Fibroblast of villous mesenchyme (primary cell): ENCODE results near the gene CTTNBP2NL. TPM values are rescaled to one million over a fixed set of nuclear protein-coding genes. Genes with fewer than 3 reads are reported as not detected.

Experiments
- DNase-seq: peaks from one replicate; pipeline ENCODE4 v3.0.0-alpha.2; 2010; ENCODE audit warnings: low read depth
- H3K4me3 ChIP-seq: 2 replicates; pipeline ENCODE4 v1.5.1; 2011; ENCODE audit warnings: low read depth, mild to moderate bottlenecking, low read length
- CTCF ChIP-seq: IDR thresholded peaks from 2 replicates; pipeline ENCODE4 v1.5.1; 2012; ENCODE audit warnings: low read depth, mild to moderate bottlenecking, low read length; ENCODE audit not compliant: insufficient read depth
- total RNA-seq: library from RNA; depleted of rRNA; stranded (reverse); fragments of >200 nt; gene quantifications from 2 replicates; pipeline ENCODE4 v1.2.3, GENCODE V29; 2012

The CTTNBP2NL gene
- total RNA-seq, 1 donor = 30.2 TPM

GRCh38 chr1:112373806-112374205 lies 22.2 kb upstream of the CTTNBP2NL start:
- no peak for DNase-seq
- no peak overlapping the region for H3K4me3 ChIP-seq
- no peak for TF ChIP-seq CTCF

GRCh38 chr1:112375701-112376100 lies 20.3 kb upstream of the CTTNBP2NL start:
- DNase-seq = no peak
- no peak overlapping the region for H3K4me3 ChIP-seq
- TF ChIP-seq CTCF = no peak

GRCh38 chr1:112380356-112380755 lies 15.7 kb upstream of the CTTNBP2NL start:
- TF ChIP-seq CTCF = no peak
- no peak overlapping the region for H3K4me3 ChIP-seq
- DNase-seq = no peak

- TF ChIP-seq CTCF = no peak
- DNase-seq = no peak
- no peak overlapping the region for H3K4me3 ChIP-seq
These were observed 14.5 kb upstream of the CTTNBP2NL start for GRCh38 chr1:112381324-112382076.

- DNase-seq = no peak
- no peak for TF ChIP-seq CTCF
- no peak overlapping the region for H3K4me3 ChIP-seq
These were observed 12.1 kb upstream of the CTTNBP2NL start for GRCh38 chr1:112383759-112384370.

GRCh38 chr1:112386024-112386723 lies 9.8 kb upstream of the CTTNBP2NL start:
- DNase-seq = no peak
- no peak for TF ChIP-seq CTCF
- no peak overlapping the region for H3K4me3 ChIP-seq
